Epidermal melanocyte (primary cell): Measurements from ENCODE around the gene CLDN18.

ENCODE experiments used
- DNase-seq: peaks from one replicate; pipeline ENCODE4 v3.0.0; 2011; ENCODE audit warnings: low spot score; ENCODE audit not compliant: insufficient read length

Gene CLDN18

DNA sequence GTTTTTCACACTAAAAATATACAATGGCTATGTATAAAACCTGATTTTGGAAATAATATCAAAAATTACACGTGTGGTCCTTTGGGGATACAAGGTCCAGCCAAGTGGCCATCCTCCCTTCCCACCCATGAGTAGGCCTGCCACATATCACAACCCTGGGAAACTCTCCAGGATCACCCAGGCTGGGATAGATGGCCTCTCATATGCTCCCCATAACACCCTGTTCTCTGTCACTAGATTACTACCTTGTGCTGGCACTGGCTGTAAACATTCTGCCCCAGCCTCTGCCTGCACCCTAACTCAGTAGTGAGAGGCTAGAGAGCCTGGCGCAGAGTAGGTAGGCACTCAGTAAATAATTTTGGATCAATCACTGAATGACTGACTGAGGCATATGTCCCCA is 52.1 kb downstream of the CLDN18 start:
- DNase-seq, result no peak

DNA sequence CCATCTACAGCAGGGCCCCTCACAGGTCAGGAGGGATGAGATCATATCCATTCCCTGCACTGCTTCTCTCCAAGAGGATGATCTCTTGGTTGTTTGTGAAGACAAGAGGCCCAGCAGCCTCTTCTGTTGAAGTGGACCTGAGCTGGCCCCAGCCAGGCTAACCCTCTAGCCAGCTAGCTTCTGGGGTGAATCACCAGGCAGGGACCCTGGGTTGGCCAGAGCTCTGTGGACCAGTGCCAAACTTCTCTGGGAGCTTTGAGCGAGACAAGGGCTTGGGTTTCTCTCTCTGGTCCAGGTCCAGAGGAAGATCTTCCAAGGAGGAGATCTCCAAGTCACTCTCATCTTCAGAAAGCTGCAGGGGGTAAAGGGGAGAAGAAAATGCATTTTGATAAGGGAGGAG is 52.7 kb downstream of the CLDN18 start:
- no peak for DNase-seq

DNA sequence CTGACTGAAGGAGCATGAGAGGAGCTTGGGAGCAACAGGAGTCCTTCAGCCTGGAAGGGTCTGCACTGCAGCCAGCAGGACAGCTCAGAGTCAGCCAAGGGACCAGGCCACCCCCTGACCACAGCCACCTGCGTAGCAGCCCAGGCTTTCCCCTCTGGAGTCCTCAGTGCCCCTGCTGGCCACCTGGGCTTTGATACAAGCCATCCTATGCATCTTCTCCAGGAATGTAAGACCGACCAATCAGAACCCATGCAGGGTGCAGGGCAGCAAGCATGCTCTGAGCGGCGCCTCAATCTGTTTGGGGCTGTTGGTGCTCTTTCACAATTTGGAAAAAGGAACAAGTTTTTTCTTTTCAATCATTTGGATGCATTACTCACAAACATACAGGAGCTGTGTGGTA is 53.5 kb downstream of the CLDN18 start:
- no peak for DNase-seq

DNA sequence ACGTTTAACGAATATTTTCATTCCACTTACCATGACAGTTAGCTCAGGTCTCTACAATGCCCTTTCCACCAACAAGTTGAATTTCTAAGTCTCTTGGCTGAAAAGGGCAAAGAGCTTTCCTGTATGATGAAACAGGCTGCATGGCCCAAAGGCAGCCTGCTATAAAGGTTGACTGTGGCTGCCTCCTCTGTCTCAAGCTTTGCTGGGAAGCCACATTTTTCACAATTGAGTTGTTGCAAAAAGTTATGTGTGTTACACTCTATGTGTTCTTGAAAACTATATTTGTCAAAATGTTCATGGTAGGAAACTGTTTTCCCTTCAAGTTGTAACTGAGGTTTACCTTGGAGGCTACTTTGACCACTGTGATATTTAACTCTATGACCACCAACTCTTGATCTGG is 56.0 kb downstream of the CLDN18 start:
- DNase-seq, result no peak

DNA sequence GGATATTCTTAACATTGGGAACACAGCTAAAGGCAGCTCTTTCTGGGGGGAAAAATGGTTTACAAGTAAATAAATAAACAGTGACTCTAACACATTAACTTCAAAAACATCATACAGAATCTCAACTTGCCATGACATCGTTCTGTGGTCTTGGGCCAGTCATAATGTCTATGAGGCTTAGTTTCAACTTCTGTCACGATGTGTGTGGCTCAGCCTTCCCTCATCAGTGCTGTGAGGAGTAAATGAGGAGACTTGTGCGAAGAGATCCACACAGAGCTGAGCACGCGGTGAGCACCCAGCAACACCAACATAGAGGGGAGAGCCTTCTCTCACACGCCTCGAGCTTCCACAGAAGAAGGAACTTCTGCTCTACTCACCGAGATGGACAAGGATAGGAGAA is 56.4 kb downstream of the CLDN18 start:
- no peak for DNase-seq

DNA sequence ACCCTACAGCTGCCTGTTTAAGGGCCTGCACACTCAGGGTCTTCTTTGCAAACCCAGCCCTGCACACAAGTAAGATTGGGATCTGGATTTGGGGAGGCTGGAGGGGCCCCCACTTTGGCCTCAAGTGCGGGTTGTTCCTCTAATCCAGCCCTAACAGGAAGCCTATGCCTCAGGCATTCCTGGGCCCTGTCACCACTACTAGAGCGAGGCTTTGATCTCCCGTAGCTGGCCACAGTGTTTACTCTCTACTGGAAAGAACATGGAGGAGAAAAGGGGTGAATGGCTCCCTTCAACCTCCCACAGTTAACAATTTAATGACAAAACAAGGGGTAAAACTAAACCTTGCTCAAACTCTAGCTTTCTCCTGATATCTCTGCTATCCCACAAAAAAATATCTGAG is 57.0 kb downstream of the CLDN18 start:
- no peak for DNase-seq

DNA sequence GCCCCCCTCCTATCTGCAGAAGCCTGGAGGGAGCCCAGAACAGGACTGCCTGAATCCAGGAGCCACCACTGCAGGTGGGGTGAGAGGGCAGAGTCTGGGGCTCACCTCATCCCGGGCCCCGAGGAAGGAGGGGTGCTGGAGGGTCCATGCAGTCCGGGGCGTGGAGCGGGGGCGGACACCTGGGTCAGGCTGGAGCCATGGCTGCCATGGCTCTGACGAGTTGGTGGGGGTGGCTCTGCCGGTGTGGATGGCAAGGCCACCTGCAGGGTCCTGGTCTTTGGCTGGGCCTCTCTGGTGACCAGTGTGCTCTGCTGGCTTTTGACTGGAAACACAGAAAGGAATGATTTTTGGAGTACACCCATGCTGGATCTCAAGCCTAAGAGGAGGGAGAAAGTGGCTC is 58.1 kb downstream of the CLDN18 start:
- no peak for DNase-seq

DNA sequence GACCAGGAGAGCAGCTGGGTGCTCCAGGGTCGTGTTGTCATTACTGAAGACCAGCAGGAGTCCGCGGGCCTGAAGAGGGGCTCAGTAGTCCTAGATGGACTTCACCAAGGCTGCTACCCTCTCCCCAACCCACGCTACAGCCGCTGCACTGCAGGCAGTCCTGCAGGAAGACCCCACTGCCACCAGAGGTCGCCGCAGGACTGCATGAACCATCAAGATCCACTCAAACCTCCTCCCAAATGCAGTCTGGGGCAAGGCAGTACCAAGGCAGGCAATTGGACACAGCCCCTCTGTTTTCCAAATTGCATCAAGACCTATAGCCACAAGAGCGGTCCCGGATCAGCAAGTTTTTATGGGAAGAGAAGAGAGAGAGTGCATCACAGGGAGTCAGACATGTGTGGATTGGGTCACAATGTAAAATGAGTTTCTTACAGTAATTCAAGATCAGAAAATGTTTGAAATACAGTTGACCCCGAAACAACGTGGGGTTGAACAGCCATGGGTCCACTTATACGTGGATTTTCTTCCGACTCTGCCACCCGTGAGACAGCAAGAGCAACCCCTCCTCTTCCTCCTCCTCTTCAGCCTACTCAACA is 58.7 kb downstream of the CLDN18 start:
- peak; percentile 89 for DNase-seq

DNA sequence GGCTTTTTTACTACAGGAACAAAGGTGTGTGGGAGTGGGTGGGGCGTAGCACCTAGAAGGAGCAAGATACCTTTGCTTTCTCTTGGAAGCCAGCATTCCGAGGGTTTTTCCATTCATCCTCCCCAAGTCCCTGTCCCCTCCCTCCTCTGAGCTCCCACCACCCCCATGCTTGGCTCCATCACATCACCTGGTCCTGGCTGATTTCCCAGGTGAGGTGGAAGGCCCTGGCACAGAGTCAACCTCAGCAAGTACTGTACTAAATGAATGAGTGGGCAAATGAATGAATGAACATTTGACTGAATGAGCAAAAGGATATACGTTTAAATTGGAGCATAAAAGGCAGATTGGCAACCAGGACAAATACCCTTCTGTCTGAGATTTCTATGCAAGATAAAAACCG is 60.0 kb downstream of the CLDN18 start:
- no peak for DNase-seq

DNA sequence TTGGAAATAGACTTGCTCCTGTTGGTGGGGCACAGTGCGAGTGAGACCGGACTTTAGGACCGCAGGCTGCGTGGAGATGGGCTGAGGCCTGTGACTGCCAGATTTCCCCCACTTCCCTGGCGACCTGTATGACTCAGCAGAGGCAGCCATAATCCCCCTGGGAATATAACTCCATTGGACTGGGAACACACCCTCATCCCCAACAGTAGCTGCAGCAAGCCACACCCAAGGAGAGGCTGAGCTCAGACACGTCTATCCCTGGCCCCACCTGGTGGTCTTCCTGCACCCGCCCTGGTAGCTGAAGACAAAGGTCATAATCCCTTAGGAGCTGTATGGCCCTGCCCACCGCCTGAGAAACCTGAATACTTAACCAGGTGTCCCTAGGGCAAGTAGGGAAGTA is 62.8 kb downstream of the CLDN18 start:
- DNase-seq, result no peak

DNA sequence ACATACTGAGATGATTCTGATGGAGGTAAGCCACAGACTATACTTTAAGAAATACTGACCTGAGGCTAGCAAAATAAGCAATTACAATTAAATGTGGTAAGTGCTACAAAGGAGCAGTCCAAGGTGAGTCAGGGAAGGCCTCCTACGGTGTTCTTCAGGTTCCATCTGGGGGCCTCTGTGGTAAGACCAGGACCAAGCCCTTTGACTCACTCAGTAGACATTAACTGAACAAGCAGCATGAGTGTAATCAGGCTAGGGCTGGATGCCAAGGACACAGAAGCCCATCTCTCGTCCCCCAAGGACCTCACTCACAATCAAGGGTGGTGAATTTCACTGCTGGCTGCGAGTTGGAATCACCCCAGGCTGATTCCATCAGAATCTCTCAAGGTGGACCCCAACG is 68.1 kb downstream of the CLDN18 start:
- no peak for DNase-seq

DNA sequence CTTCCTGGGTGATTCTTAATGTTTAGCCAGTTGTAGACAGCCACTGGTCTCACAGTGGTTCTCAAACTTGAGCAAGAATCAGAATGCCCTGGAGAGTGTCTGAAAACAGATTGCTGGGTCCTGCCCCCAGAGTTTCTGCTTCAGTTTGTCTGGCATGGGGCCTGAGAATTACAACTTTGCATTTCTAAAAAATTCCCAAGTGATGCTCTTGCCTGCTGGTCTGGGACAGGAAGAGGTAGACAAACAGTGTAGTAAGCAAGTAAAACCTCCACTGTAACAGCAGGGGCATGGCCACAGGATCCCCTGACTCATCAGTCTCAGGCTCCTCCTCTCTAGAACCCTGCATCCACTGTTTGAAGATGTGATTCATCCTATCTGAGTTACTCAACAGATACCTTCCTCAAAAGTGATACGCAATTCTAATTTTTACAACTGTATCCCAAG is 69.0 kb downstream of the CLDN18 start:
- no peak for DNase-seq

DNA sequence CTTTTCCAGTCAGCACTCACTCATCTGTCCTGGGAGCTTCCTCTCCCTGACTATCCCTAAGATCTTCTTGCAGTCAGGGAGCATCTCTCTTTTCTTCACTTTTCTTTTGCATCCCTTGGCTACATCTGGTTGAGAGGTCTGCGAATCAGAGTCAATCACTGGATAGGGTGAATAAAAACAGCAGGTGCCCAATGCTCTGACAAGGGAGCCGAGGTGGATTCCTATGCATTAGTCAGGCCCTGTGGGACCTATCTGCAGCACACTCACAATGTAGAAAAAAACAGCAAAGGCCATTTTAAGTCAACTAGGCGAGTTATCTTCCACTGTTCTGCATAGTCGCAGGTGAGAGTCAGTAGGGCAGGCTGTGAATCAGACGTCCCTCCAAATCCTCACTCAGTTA is 69.9 kb downstream of the CLDN18 start:
- no peak for DNase-seq

DNA sequence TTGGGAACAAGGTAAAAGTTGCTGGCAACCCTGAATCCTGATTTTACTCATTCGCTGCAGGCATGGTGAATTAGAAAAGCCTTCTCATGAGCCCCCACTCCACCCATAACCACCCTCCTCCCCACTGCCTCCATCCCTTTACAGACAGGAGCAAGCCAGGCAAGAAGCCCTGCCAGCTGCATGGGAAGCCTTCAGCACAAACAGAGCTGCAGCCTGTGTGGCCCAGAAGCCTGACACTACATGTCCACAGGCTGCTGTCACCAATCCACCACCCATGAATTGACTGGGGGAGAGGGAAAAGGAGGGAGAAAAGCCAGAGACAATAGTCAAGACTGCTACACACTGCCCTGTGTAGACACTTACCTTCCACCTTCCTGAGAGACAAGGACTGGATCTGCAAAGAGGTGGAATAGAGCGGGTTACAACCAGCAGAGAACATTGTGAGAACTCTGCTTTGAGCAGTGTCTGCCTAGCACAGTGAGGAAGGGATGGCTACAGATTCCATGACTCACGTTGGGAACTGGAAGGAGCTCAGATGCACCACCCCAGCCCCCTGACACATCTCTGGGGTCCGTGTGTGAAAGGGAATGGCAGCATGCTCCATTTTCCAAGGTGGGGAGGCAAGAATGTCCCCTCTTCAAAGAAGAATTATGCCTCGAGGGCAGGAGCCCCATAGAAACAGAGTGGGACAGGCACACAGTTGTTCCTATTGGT is 71.6 kb downstream of the CLDN18 start:
- DNase-seq, result no peak

DNA sequence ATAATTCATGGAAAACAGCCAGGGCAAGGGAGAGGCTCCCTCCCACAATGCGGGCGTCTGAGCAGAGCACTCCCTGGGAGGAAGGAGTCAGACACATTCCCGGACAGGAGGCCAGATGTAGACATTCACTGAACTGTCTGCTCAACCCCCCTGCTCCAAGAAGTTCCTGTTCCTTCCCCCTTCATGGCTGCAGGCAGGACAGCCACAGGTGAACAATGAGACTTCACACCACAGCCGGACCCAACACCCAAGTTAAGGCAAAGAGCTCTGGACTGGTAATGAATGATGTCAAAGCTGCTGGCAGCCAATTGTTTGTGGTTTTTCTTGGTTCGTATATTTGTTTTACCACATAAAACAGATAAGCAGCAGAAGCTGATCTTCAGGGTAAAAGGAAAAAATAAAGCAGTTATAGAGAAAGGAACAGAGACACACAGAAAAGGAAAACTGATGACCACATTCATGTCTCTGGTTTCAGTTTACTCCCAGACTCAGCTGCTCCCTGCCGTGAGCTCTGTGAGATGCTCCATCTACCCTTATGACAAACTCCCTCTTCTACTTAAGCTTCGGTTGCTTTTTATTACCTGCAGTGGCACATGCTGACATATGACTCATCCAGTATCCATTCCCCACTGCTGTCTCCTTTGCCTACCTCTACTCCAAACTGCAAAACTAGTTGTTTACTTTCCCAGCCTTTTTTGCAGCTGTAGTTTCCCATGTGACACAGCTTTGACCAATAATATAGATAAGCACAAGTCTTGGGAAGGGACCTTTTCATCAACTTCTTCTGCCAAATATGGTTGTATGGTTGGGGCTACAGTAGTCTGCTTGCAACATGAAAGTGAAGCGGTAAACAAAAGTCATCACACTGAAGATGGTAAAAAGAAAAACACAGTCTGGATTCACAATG is 72.4 kb downstream of the CLDN18 start:
- DNase-seq, result peak; percentile 28

DNA sequence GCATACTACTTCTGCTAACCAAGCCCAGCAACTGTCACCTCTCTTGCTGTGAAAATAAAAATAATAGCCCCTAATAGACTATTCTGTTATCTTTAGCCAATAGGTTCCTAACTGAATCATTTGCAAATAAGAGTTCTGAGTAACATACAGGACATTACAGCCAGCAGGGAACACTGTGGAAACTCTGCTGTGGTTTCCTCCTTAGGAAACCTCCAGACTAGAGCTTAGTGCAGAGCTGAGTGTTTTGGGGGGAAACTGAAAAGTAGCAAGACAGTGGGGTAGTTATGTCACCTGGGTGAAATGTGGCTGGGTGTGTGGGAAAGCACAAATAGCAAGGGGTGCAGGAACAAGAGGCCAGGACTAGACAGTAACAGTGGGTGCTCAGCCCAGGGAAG is 73.0 kb downstream of the CLDN18 start:
- DNase-seq, result no peak
